Kidney (tissue), 14 donors: ENCODE data around the gene RMND5B. TPM values are rescaled to one million over a fixed set of nuclear protein-coding genes. Genes with fewer than 3 reads are reported as not detected.

Experiments used
- DNase-seq, 5 donors: peaks; one replicate each; pipeline ENCODE4 v3.0.0-alpha.2; 2013 to 2020
- FAIRE-seq: peaks from 2 replicates; lab custom pipeline; 2012; peaks lifted over from hg19 to GRCh38; lab: Jason Lieb, UNC
- H3K27ac ChIP-seq, 2 donors: one replicate each; pipeline ENCODE4 v1.7.0; 2013; ENCODE audit warnings: low read depth in 2 of 2, low read length in 2 of 2, inconsistent platforms in 1 of 2
- H3K27me3 ChIP-seq: one replicate; pipeline ENCODE4 v1.7.1; 2013; ENCODE audit warnings: low read length, inconsistent platforms; ENCODE audit not compliant: control insufficient read depth, insufficient read depth
- H3K36me3 ChIP-seq, 3 donors: one replicate each; pipeline versions ENCODE4 v1.7.0 to v1.7.1; 2013; ENCODE audit warnings: low read length in 3 of 3, control low read depth in 1 of 3, inconsistent platforms in 1 of 3; ENCODE audit not compliant: insufficient read depth in 3 of 3, control insufficient read depth in 2 of 3
- H3K4me1 ChIP-seq, 3 donors: one replicate each; pipeline versions ENCODE4 v1.7.0 to v1.7.1; 2013; ENCODE audit warnings: low read length in 3 of 3, inconsistent platforms in 1 of 3, low read depth in 1 of 3; ENCODE audit not compliant: control insufficient read depth in 2 of 3, insufficient read depth in 2 of 3
- H3K4me3 ChIP-seq, 3 donors: one replicate each; pipeline versions ENCODE4 v1.7.0 to v1.8.1; 2013; ENCODE audit warnings: low read length in 3 of 3, control low read depth in 1 of 3, inconsistent platforms in 1 of 3
- H3K9ac ChIP-seq, 3 donors: one replicate each; pipeline versions ENCODE4 v1.7.0 to v1.7.1; 2013; ENCODE audit warnings: low read length in 3 of 3, control low read depth in 1 of 3, inconsistent platforms in 1 of 3
- H3K9me3 ChIP-seq, 3 donors: one replicate each; pipeline versions ENCODE4 v1.7.0 to v1.7.1; 2013; ENCODE audit warnings: low read length in 3 of 3, control low read depth in 1 of 3, inconsistent platforms in 1 of 3; ENCODE audit not compliant: control insufficient read depth in 2 of 3, insufficient read depth in 1 of 3
- intact Hi-C: fragments of 100-400 bp; cut with DNase I; formaldehyde crosslinking; loops from one replicate; pipeline ENCODE4 v1.11.1; 2022
- polyA plus RNA-seq: library from polyadenylated mRNA; stranded (reverse); fragments of 350-450 nt; fragmentation: Illumina TruSeq; extraction: RNeasy Lipid Tissue Mini Kit (QIAGEN cat#74804); gene quantifications from one replicate; pipeline ENCODE4 v1.2.3, GENCODE V29; 2014; ENCODE audit warnings: low read depth, low replicate concordance; ENCODE audit not compliant: insufficient read depth
- total RNA-seq: library from RNA; stranded (reverse); fragmentation: NEBNext Ultra II Directional; extraction: Animal tissue kit (Norgen Biotek cat#: 25700); gene quantifications from one replicate; pipeline ENCODE4 v1.2.1, GENCODE V29; 2021
- TF ChIP-seq, protein P1 (sequence below): IDR thresholded peaks from 3 replicates; pipeline ENCODE4 v1.5.1; 2012; ENCODE audit warnings: mild to moderate bottlenecking, moderate library complexity, borderline replicate concordance; ENCODE audit not compliant: insufficient read depth; ENCODE audit errors: extremely low read depth
- donor health status: control.
- donor health status: control.
- donor health status: control.
- donor health status: control.
- donor health status: control.
- donor health status: DM: yes; HTN: yes; CAD: no.
- donor health status: Normal renal cell carcinoma (clear cell type).

Gene RMND5B
- total and polyA plus RNA-seq, 2 donors from 2014 or later: 36.6 to 45.3 TPM

DNA sequence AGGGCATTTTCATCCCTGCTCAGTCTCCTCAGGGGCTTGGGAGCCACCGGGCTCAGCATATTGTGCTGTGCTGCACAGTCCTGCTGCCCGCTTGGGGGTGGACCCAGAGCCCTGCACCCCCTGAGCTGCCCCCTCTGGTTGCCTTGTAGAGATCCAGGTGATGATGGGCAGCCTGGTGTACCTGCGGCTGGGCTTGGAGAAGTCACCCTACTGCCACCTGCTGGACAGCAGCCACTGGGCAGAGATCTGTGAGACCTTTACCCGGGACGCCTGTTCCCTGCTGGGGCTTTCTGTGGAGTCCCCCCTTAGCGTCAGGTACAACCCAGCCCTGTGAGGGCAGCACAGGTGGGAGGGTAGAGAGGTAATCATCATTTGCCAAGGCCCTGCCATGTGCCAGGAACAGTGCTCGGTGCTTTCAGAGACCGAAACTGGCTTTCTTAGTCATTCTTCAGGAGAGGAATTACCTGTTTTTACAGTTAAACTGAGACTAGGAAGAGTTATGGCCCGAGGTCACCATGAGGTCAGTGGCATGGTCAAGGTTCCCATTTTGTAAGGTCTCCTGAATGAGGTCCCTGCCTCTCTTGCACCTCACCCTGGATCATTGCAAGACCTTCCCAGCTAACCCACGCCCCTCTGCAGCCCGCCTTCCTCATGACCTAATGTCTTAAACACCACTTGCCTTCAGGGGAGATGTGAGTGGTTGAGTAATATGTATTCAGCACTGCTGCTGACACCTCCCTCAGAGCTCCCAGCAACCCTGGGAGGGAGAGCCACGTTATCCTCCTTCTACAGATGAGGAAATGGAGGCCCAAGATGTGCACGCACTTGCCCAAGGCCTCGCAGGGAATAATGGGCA lies 15.4 kb downstream of the RMND5B start:
- no peak for FAIRE-seq
- intact Hi-C loops: loop anchor here (5.0 kb wide), 1 partner anchor 69 kb away; no protein-coding TSS in a partner anchor
- DNase-seq: peak; percentile 70 to 87 (median 78)

DNA sequence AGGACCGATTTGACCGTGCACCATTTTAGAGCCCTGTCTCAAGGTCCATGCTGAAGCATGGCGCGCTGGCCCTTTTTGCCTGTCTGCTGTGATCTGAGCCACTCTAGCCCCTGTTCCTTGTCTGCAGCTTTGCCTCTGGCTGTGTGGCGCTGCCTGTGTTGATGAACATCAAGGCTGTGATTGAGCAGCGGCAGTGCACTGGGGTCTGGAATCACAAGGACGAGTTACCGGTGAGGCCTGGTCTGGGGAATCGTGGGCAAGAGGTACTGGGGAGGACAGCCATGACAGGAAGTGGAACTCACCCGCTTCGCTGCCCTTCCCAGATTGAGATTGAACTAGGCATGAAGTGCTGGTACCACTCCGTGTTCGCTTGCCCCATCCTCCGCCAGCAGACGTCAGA lies 16.6 kb downstream of the RMND5B start:
- Histone ChIP-seq H3K36me3 (peaks cover 9 to 63% (median 38%) of the 10 kb centered on the region in 3 donors), H3K4me3 (no peak overlapping the region), H3K27ac (no peak overlapping the region), H3K27me3 (no peaks in the 10 kb centered on the region), H3K4me1 (no peaks in the 10 kb centered on the region), H3K9ac (no peak overlapping the region), H3K9me3 (no peaks in the 10 kb centered on the region)
- FAIRE-seq (no peak), DNase-seq (no peak)
- intact Hi-C loops: loop anchor here (5.0 kb wide), 1 partner anchor 70 kb away; no protein-coding TSS in a partner anchor
- TF ChIP-seq, protein P1, sequence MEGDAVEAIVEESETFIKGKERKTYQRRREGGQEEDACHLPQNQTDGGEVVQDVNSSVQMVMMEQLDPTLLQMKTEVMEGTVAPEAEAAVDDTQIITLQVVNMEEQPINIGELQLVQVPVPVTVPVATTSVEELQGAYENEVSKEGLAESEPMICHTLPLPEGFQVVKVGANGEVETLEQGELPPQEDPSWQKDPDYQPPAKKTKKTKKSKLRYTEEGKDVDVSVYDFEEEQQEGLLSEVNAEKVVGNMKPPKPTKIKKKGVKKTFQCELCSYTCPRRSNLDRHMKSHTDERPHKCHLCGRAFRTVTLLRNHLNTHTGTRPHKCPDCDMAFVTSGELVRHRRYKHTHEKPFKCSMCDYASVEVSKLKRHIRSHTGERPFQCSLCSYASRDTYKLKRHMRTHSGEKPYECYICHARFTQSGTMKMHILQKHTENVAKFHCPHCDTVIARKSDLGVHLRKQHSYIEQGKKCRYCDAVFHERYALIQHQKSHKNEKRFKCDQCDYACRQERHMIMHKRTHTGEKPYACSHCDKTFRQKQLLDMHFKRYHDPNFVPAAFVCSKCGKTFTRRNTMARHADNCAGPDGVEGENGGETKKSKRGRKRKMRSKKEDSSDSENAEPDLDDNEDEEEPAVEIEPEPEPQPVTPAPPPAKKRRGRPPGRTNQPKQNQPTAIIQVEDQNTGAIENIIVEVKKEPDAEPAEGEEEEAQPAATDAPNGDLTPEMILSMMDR: no peak

More for the DNA sequence above, 15.4 kb downstream of the RMND5B start:
- H3K4me3 ChIP-seq: no peak overlapping the region
- H3K27ac ChIP-seq: no peak overlapping the region
- no peaks in the 10 kb centered on the region for H3K27me3 ChIP-seq
- H3K4me1 ChIP-seq: no peaks in the 10 kb centered on the region
- no peaks in the 10 kb centered on the region for H3K9me3 ChIP-seq
- TF ChIP-seq, protein P1: peak; percentile 58
- H3K9ac ChIP-seq: no peak overlapping the region
- H3K36me3 ChIP-seq: peaks cover 9 to 65% (median 38%) of the 10 kb centered on the region in 3 donors

DNA sequence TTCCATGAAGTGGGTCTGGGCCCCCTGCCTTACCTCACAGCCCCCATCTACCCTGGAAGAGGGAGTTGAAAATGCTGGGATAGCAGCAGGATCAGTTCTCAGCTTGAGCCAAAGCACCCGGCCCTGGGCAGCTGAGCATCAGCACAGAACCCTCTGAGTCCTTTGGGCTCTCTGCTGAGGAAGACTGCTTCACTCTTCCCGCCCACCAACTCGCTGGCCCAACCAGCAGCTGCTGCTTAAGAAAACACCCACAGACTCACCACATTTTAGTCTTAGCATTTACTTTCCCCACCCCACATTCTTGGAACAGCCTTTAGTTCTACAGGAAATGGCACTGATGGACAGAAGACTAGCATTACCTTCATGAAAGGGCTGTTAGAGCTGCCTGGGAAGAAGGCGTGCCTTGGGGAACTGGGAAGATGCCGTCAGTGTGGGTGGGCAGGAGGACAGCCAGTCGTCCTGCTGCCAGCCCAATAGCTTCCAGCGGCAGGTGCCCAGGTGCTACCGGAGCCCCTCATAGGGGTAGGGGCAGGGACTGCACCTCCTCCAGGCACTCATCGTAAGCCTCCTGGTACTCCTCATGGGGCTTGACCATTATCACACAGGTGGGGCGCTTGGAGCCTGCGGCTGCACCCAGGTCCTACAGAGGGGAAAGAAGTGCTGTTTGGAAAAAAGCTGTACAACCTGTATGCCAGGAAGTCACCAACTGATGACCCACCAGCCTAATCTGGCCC lies 18.6 kb downstream of the RMND5B start:
- Histone ChIP-seq H3K9me3 (no peaks in the 10 kb centered on the region), H3K4me1 (peaks cover 0 to 8% (median 5%) of the 10 kb centered on the region in 3 donors), H3K9ac (no peak overlapping the region), H3K36me3 (peaks cover 9 to 46% (median 35%) of the 10 kb centered on the region in 3 donors), H3K4me3 (no peak overlapping the region), H3K27ac (no peak overlapping the region), H3K27me3 (no peaks in the 10 kb centered on the region)
- DNase-seq: no peak
- intact Hi-C loops: loop anchor here (5.0 kb wide), 1 partner anchor 72 kb away; no protein-coding TSS in a partner anchor
- FAIRE-seq: no peak
- TF ChIP-seq, protein P1: no peak
